SHP77 (cell line): ENCODE measurements around the gene URB1.

Experiments used
- DNase-seq, 2 experiments: peaks; one replicate each; lab custom pipeline; 2025; lab: John Stamatoyannopoulos, UW

URB1 gene

DNA sequence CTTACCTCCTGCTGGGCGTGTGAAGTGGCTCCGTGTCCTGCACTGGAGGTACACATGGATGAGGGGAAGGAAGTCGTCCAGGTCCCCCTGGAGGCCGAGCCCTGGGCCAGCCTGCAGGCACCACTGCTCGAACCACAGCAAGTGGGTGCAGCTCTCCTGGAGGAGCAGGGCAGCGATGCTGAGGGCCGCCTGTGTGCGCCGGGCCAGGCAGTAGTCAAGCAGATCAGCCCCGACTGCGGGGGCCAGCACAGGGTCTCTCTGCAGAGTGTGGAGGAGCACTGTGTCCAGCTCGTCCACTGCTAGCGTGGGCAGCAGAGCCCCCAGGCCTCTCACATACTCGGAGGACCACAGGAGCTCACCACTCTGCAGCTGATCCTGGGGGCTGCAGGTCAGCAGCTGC, 45.9 kb downstream of the URB1 start:
- DNase-seq = no peak

- no peak for DNase-seq
These were observed 51.7 kb downstream of the URB1 start for GRCh38 chr21:32340863-32341848.

DNA sequence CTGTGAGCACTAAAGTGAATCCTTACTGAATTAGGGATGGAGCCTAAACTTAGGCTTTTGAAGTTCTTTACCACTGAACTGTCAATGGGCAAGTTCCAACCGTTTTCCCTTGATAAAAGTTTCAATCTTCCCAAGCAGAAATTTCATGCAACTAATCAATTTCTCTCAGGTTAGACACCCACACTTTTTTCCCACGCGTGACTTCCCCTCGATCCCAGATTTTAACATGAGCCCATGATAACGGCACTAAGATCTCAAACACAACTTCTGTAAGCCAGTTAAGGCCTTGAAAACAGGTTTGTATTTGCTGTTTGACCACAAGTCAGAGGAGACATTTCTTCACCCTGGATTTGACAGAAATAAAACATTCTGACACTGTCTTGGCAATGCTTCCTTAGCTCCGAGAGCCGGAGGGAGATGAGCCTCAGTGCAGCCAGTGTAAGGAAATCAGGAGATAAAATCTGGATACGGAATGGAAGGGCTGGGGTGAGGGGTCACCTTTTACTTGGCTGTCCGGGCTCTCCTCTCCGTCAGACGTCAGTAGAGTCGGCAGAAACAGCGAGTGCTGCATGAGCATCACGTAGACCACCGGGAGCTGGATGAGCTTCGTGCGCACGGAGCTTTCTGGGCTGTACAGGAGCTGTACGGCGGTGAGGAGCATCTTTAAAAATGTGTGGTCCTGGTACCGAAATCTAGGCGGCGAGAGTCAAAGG, 54.4 kb downstream of the URB1 start:
- DNase-seq = no peak

GRCh38 chr21:32337206-32337605, 55.6 kb downstream of the URB1 start:
- no peak for DNase-seq

DNA sequence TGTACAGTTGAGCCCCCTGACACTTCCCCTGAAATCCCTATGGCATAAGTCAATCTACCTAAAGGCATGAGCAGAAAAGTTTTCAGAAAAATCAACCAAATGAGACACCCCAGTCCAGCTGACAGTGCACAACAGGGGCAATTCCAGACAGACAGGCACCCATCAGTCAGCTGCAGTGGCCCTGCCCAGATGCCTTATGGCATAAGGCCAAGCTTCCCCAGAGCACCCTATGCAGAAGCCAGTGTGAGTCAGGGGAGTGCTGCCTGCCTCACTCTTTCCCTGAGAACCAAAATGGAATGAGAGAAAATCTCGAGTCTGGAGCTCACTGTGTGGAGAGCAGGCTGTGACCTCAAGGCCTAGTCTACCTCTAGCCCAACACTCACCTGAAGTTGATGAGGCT, 56.1 kb downstream of the URB1 start:
- no peak for DNase-seq

DNA sequence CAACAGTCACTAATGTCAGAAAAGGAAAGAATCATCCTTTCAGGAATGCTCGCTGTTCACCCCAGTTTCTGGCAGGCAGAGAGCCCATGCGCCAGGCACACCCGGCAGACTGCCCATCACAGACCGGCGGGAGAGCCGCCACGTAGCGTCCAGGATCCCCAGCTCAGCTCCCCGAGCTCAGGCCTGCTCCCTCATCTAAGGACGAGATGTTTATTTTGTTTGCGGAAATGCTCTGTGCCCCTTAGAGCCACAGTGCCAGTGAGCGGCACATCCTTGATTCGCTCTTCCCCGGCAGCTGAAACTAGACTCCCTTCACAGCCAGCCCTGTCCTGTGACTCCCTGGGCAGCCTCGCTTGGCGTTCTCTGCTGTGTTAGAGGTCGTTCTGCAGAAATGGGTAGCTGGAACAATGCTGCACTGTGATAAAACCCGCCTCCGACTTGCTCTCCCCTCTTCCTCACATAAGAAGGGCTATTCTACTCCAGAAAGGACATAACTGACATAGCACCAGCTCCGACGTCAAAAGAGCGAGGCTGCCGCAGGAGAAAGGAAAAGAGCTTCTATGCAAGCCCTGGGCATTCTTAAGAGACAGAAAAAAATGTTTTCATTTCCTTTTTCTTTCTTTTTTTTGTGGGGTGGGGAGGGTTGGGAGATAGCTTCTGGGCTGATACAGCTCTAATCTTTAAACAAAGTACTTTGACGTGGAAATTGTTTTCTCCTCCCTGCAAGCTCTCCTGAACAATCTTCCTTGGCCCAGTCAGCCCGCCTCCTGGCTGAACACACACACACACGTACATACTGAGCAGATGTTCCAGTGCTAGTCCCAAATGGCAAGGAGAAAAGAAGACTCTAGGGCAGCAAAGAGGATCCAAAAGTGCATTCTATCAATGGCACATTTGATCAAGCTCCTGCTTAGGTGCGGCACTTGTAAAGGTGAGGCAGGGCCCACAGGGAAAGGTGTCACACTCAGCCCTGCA, 56.9 kb downstream of the URB1 start:
- DNase-seq = no peak

GRCh38 chr21:32334980-32335531, 57.8 kb downstream of the URB1 start:
- DNase-seq = no peak

DNA sequence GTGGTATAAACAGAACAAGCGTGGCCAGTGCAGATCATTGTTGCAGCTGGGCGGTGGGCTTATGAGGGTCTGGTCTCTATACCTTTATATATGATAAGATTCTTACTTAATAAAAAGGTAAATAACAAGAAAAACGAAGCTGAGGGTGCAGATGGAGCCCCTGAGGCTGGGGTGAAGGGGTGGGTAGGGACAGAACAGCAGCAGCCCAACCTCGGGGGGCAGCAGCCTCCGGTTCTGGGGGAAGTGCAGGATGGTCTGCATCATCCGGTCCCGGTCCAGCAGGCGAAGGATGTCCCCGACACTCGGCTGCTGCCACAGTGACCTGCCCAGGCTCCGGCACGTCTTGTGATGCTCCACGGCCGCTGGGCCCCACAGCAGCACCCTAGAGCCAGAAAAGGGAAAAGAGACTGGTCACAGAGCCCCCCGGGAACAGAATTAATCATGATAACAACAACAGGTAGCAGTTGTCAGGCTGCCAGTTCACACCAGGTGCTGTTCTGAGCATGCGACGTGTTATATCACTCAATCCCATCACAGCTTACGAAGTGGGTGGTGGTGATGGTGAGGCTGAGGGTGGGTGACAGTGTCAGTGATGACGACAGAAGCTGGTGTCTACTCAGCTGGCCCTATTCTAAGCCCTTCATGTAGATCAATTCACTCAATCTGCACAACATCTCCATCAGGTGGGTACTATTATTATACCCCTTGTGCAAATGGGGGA, 58.7 kb downstream of the URB1 start:
- no peak for DNase-seq

DNA sequence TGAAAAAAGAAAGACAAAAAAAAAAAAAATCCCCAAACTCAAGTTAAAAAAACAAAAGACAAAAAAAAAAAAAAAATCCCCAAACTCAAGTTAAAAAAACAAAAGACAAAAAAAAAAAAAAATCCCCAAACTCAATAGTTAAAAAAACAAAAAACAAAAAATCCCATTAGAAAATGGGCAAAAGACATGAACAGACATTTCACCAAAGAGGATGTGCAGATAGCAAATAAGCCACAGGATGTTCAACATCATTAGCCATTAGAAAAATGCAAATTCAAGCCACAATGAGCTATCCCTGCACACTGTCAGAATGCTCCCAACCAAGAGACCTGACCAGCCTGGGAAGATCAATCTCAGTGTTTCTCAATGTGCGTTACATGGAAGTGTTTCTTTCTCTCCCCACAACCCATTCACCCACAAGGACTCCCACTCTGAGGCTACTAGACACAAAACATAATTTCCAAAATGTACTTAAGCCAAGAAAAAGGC, 60.3 kb downstream of the URB1 start:
- DNase-seq = no peak

- no peak for DNase-seq
These were observed 61.1 kb downstream of the URB1 start for GRCh38 chr21:32331444-32332305.

- no peak for DNase-seq
These were observed 62.0 kb downstream of the URB1 start for GRCh38 chr21:32330784-32331311.

- no peak for DNase-seq
These were observed 63.0 kb downstream of the URB1 start for GRCh38 chr21:32329776-32330175.

GRCh38 chr21:32329331-32329730, 63.5 kb downstream of the URB1 start:
- no peak for DNase-seq

DNA sequence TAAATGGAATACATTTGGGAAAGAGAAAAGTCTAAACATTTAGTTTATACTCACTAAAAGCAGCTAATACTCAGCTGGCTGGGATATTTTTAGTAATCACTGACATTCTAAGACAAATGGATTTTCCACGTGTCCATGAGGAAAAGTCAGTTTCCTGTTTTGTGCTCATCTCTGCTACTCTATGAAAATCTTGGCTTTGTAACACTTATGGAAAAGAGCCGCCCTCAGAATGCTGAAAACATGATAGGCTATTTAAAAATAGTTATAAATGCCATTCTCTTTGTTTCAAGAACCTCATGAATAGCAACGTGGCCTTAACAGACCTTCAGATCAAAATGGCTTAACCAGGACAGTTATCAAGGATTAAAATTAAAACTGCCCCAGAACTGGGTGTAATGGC, 64.2 kb downstream of the URB1 start:
- DNase-seq = no peak

GRCh38 chr21:32325706-32326105, 67.1 kb downstream of the URB1 start:
- no peak for DNase-seq

GRCh38 chr21:32322676-32323075, 70.1 kb downstream of the URB1 start:
- DNase-seq = no peak

GRCh38 chr21:32322103-32322502, 70.7 kb downstream of the URB1 start:
- no peak for DNase-seq

DNA sequence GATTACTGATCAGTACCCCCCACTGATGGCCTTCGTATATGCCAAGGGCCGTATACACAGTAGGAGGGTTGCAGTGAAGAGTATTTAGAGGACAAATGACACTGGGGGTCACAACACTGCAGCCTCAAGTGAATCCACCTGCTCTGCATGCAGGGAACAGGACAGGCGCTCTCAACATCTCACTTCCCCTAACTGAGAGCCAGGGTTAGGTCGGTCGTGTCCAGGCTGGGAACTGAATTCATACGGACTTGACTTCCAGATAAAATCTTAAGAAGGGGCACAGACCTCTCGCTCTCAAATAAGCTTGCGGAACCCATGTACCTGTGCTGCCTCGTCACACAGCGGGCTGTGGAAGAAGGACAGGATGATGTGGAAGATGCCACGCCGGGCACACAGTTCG, 71.3 kb downstream of the URB1 start:
- no peak for DNase-seq

- DNase-seq = no peak
These were observed 72.1 kb downstream of the URB1 start for GRCh38 chr21:32320726-32321125.

DNA sequence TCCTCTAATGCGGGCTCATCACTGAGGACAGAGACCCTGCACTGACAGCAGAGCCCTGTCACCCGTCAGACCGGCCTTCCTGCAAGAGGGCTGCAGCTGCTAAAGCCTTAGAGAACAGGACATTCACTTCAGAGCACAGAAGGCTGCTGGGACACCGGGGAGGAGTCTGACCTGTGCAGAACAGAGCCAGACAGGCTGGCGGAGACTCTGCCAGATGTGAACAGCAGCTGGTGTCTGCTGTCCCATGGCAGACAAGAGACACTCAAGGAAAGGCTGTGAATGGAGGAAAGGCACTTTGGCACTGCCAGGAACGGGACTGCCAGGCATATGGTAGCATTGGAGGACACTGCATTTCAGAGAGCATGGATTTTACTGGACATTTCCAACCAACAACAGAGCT, 72.8 kb downstream of the URB1 start:
- no peak for DNase-seq
